Ascending aorta (tissue), 2 donors: ENCODE measurements around the gene VWA8. TPM values are rescaled to one million over a fixed set of nuclear protein-coding genes. Genes with fewer than 3 reads are reported as not detected.
A peak's percentile ranks its signal among the peaks of the same experiment; 100 is the strongest.
"Not testable (repeated sequence)": the region's sequence is repeated elsewhere in the genome, so short reads cannot be mapped to it uniquely, and the experiment has no call there.

Experiments
- DNase-seq, 2 donors: peaks; one replicate each; pipeline ENCODE4 v3.0.0-alpha.2; 2019; ENCODE audit warnings: low spot score in 2 of 2
- H3K27ac ChIP-seq, 2 donors: fragments of 200-600 bp; sonication (generic); one replicate each; pipeline ENCODE4 v1.5.1; 2016 to 2017; ENCODE audit warnings: mild to moderate bottlenecking in 1 of 2
- H3K27me3 ChIP-seq: fragments of 200-600 bp; sonication (generic); one replicate; pipeline ENCODE4 v1.5.1; 2017
- H3K36me3 ChIP-seq, 2 donors: fragments of 200-600 bp; sonication (generic); one replicate each; pipeline ENCODE4 v1.5.1; 2016
- H3K4me1 ChIP-seq, 2 donors: fragments of 200-600 bp; sonication (generic); one replicate each; pipeline ENCODE4 v1.5.1; 2016 to 2017; ENCODE audit warnings: mild to moderate bottlenecking in 1 of 2
- H3K4me3 ChIP-seq, 2 donors: fragments of 200-600 bp; sonication (generic); one replicate each; pipeline ENCODE4 v1.5.1; 2016 to 2017; ENCODE audit warnings: mild to moderate bottlenecking in 1 of 2
- H3K9me3 ChIP-seq, 2 donors: fragments of 200-600 bp; sonication (generic); one replicate each; pipeline ENCODE4 v1.5.1; 2016
- intact Hi-C: fragments of 100-400 bp; cut with DNase I; formaldehyde crosslinking; loops from one replicate; pipeline ENCODE4 v1.15.1; 2023
- total RNA-seq: library from RNA; depleted of rRNA; stranded (reverse); fragments of >200 nt; gene quantifications from one replicate; pipeline ENCODE4 v1.1.0, GENCODE V29; 2016
- TF ChIP-seq, protein P1 (sequence below), 3 experiments: fragments of 200-600 bp in 2 of 3; fragments of 450-650 bp in 1 of 3; sonication (generic) in 2 of 3; IDR thresholded peaks; one replicate each; pipeline ENCODE4 v1.5.1; 2016 to 2019; ENCODE audit warnings: antibody characterized with exemption in 3 of 3, mild to moderate bottlenecking in 1 of 3, moderate library complexity in 1 of 3

Gene VWA8
- total RNA-seq, 1 donor from 2014 or later = 10.4 TPM

DNA sequence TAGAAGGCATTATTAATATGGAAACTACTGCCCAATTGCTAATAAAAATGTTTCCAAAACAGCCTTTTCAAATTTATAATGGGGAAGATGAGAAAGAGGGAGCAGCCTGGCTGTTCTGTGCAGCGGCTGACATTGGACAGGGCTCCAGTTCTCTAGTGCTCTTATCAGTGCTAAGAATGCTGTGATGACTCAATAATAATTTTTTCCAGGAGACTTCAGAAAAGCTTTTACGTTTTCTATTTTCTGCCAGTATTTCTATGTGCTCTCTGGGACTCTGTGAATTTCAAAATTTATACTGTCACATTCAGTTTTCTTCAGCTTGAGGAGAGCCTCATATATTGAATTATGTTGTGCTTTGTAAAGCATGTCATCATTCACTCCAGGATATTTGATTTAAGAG, 209.6 kb downstream of the VWA8 start:
- H3K27me3 ChIP-seq = no peaks in the 10 kb centered on the region
- peaks cover 0 to 5% of the 10 kb centered on the region in 2 donors for H3K4me1 ChIP-seq
- no peak for DNase-seq
- no peaks in the 10 kb centered on the region for H3K9me3 ChIP-seq
- no peaks in the 10 kb centered on the region for H3K36me3 ChIP-seq
- TF ChIP-seq, protein P1, sequence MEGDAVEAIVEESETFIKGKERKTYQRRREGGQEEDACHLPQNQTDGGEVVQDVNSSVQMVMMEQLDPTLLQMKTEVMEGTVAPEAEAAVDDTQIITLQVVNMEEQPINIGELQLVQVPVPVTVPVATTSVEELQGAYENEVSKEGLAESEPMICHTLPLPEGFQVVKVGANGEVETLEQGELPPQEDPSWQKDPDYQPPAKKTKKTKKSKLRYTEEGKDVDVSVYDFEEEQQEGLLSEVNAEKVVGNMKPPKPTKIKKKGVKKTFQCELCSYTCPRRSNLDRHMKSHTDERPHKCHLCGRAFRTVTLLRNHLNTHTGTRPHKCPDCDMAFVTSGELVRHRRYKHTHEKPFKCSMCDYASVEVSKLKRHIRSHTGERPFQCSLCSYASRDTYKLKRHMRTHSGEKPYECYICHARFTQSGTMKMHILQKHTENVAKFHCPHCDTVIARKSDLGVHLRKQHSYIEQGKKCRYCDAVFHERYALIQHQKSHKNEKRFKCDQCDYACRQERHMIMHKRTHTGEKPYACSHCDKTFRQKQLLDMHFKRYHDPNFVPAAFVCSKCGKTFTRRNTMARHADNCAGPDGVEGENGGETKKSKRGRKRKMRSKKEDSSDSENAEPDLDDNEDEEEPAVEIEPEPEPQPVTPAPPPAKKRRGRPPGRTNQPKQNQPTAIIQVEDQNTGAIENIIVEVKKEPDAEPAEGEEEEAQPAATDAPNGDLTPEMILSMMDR (IDR thresholded peaks at IDR 0.05) = no peak
- H3K27ac ChIP-seq = peak overlapping the region in 1 of 2 donors; percentile 17
- H3K4me3 ChIP-seq = no peak overlapping the region
- intact Hi-C loops = no loop called here

DNA sequence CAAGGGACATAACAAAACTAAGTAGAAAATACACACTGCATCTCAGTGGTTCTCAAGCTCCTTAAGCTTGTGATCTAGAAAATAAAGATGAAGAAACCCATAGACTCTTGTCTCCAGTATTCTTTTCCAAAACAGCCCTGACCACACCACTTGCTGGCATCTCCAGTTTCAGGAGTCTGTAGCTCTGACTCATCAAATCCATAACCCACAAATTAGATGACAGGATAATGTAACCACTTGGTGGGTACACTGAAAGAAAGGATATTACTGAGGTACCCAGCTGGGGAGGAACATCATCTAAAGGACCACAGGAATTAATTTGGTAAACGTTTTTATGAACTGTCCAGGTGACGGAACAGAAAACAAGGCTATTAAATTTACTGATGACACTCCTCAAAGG, 214.7 kb downstream of the VWA8 start:
- Histone ChIP-seq H3K4me3 (no peak overlapping the region), H3K27ac (no peak overlapping the region), H3K9me3 (no peaks in the 10 kb centered on the region), H3K36me3 (no peaks in the 10 kb centered on the region), H3K4me1 (peaks cover 0 to 2% of the 10 kb centered on the region in 2 donors), H3K27me3 (no peaks in the 10 kb centered on the region)
- no peak for DNase-seq
- intact Hi-C loops = no loop called here
- TF ChIP-seq, protein P1 (IDR thresholded peaks at IDR 0.05) = no peak

DNA sequence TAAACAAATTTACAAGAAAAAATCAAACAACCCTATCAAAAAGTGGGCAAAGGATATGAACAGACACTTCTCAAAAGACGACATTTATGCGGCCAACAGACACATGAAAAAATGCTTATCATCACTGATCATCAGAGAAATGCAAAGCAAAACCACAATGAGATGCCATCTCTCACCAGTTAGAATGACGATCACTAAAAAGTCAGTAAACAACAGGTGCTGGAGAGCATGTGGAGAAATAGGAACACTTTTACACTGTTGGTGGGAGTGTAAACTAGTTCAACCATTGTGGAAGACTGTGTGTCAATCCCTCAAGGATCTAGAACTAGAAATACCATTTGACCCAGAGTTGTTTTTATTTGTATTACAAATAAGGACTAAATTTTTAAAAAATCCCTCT, 215.4 kb downstream of the VWA8 start:
- H3K36me3 ChIP-seq, DNase-seq, H3K27me3 ChIP-seq, H3K27ac ChIP-seq, intact Hi-C loops, H3K9me3 ChIP-seq, H3K4me1 ChIP-seq, H3K4me3 ChIP-seq: not testable (repeated sequence)

DNA sequence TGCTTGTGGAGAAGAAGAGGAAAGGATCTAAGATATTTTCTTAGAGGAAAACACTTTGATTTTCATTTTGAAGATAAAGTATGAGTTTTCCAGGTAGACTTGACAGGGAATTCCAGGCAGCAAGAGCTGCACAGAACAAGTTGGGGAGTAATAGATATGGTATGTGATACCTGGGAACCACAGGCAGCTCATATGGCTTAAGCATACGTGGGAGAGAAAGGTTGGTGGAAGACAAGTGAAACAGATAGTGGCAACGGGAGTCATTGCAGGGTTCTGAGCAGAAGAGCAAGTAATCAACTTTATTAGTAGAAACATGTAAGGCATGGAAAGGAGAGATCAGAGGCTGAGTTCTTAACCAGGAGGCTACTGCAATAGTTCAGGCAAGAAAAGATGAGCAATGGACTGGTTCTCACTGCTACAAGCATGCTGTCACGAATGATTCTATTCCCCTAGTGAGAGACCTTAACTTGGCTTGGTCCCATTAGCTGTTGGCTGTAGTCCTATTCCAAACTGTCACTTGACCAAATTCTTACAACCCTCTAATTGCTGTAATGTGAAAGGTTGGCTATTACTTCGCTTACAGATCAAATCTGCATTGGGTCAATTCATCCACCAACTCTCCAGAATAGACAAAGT, 217.9 kb downstream of the VWA8 start:
- H3K36me3 ChIP-seq = no peaks in the 10 kb centered on the region
- H3K27ac ChIP-seq = no peak overlapping the region
- H3K9me3 ChIP-seq = no peaks in the 10 kb centered on the region
- DNase-seq = no peak
- no peak overlapping the region for H3K4me3 ChIP-seq
- H3K27me3 ChIP-seq = no peaks in the 10 kb centered on the region
- H3K4me1 ChIP-seq = no peaks in the 10 kb centered on the region
- TF ChIP-seq, protein P1 (IDR thresholded peaks at IDR 0.05) = no peak
- intact Hi-C loops = no loop called here

DNA sequence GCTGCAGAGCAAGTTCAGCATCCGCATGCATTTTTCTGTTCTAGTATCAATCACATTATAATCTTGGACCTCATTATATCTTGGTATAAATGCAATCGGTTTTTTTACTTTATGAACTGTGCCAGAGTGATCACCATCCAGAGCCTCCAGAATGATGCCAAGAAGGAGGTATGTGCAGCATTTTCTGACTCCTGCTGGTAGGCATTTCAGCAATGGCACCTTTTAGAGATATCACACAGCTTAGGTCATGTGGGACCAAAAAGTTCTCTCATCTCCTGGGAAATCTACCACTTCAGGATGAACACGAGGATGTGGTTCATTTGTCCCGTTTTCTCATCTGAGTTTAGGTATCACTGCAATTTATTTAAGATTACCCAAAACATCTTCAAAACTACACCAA, 220.4 kb downstream of the VWA8 start:
- Histone ChIP-seq H3K9me3 (no peaks in the 10 kb centered on the region), H3K27me3 (no peaks in the 10 kb centered on the region), H3K4me1 (no peaks in the 10 kb centered on the region), H3K36me3 (no peaks in the 10 kb centered on the region), H3K27ac (no peak overlapping the region), H3K4me3 (no peak overlapping the region)
- no peak for DNase-seq
- TF ChIP-seq, protein P1 (IDR thresholded peaks at IDR 0.05) = no peak
- intact Hi-C loops = no loop called here

DNA sequence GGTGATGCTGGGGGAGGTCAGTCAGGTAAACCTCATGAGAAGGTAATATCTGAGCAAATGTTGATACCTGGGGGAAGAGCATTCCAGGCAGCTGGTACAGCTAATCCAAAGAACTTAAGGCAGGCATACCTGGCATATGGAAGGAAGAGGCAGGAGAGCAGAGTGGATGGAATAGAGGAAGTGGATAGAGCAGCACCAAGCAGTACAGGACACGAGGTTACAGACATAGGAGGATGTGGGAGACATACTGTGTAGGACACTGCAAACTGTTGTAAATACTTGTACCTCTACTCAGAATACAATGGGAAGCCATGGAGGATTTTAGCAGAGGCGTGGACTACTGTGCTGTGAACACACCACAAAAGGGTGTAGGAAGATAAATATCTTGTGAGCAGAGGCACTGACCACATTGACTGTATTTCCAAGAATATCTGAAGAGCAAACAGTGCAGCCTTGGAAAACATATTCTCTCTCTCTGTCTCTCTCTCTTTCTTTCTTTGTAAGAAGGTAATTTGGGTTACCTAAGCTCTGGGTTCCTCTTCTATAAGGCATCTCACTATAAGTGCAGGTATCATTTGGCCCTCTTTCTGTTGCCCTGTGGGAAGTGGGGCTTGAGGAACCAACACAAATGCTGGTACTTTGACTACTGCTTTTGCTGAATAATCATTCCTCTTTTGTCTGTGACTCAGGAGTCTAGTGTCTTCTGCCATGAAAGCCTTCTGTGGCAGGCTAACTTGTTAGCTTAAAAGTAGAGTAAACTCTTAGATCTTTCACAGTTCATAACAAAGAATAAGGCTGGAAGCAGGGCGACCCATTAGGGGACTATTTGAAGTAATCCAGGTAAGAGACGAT, 238.0 kb downstream of the VWA8 start:
- TF ChIP-seq, protein P1 (IDR thresholded peaks at IDR 0.05) = no peak
- H3K4me3 ChIP-seq = no peak overlapping the region
- H3K9me3 ChIP-seq = no peaks in the 10 kb centered on the region
- intact Hi-C loops = no loop called here
- H3K4me1 ChIP-seq = no peaks in the 10 kb centered on the region
- H3K36me3 ChIP-seq = no peaks in the 10 kb centered on the region
- no peak for DNase-seq
- no peak overlapping the region for H3K27ac ChIP-seq
- no peaks in the 10 kb centered on the region for H3K27me3 ChIP-seq
